A549 treated with AZD9567 at 1 μM for 4 hours (cell line): ENCODE measurements around the gene RPL22. TPM values are rescaled to one million over a fixed set of nuclear protein-coding genes. Genes with fewer than 3 reads are reported as not detected.

ENCODE experiments used
- total RNA-seq: library from RNA; stranded (reverse); fragments of 200-300 nt; extraction: Qiagen RNA extraction; gene quantifications from 5 replicates; pipeline ENCODE4 v1.2.3, GENCODE V29; 2022; ENCODE audit not compliant: insufficient read depth

Gene RPL22
- total RNA-seq, result 370 to 459 TPM (median 452 TPM) in 5 replicates

DNA sequence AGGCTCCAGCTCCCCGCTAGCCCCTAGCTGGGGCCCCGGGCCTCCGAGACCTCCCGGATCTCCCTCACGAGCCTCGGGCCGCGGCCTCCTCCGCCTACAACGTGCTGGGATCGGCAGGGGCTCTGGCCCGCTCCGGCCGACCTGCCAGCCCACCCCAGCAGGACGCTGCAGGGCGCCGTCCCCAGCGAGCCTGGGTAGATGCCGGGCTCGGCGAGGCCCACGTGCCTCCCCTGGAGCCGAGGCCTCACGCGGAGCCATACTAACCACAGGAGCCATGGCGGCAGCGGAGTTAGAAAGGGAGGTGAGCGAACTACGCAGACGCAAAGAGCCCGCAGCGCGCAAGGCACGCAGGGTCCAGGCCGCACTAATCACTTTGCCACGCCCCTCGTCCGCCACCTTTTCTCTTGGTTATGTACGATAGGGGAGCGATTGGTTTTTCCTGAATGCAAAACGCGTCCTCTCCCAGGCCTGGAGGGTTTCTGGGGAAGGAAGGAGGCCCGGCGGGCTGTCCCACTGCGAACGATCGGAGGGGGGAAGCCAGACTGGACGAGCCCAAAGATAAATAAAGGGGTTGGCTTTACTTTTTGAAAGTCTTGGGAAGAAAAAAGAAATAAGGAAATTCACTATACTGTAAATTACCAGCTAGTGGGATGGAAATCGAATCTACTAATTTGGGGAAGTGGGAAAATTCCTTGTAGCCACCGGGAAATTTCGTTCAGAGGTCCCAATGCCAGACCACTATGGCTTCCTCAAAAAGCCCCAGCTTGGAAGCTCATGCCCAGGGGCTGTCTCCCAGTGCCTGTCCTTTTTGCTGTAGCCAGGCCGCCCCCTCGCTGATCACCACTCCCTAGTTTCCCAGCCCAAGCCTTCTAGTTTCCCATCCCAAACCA is at the start of gene RPL22:
TSS of gene RPL22 (minus strand) at position 298 of the 890 bp plus-strand sequence. CDS start at position 276, 22 bp downstream.

DNA sequence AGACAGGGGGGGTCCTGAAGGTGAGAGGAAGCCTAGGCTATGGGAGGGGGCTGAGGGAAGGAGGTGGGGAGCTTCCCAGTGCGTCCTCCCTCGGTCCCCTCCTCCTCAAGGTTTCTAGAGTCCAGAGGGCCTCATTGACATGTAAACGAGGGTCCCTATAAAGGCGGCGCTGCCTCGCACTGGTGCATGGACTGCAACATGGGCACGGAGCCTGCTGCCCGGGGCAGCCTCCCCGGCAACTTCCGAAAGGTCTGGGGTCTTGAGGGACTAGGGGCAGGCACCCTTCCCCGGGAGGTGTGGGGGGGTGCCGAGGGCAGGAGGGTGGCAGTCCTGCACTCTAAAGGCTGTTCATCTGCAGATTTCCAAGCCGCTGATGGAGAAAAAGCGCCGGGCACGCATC is 44.6 kb upstream of the RPL22 start, which contains the start of gene HES3:
TSS of gene HES3 (plus strand) at position 187 of the 400 bp plus-strand sequence. CDS start at position 374, 187 bp downstream.

DNA sequence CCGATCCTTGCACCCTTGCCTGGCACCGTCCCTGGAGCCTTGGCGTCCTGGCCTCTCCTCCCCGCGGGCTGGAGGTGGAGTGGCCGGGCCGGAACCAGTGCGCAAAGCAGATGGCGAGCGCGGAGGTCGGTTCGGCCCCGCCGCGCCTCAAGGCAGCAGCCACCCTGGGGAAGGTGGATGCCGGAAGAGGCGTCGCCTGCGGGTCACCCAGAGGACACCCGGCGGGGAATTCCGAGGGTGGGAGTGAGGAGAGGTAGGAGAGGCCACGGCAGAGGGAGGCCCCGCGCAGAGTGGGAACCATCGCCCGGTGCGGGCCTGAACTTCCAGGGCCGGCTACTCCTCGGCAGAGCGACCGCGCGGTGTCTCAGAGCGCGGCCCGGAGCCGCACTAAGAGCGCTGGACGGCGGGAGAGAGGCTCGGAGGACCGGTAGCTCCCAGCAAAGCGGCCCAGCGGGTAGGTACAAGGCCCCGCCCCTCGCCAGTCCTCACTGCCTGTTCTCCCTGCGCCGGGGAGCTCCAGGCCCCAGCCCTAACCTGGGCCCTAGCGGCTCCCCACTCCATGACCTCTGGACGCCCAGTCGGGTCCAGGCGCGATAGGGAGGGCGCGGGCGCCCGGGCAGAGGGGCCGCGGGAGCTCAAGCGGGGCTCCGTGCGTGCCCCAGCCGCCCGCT is 6.6 kb upstream of the RPL22 start, which contains the start of gene RNF207:
TSS of gene RNF207 (plus strand) at position 271 of the 671 bp plus-strand sequence. CDS start 417 bp downstream, outside the sequence.

DNA sequence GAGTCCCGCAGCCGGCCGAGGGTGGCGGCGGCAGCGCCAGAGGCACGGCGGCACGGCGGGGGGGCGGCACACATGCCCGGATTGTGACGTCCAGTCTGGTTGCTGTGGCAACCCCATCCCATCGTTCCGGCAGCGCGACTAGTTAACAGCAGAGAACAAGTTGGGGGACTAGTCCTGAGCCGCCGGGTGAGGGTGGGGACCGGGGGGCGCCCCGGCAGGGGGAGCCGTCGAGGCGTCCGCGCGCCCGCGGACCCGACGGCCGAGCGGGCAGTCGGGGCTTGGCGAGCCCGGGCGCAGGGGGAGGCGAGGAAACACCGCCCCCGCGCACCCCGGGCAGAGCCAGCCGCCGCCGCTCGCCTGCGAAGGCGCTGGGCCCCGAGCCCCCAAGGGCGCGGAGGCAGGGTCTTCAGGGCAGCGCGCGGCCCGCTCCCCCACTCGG is 19.1 kb downstream of the RPL22 start, which contains the start of gene CHD5:
TSS of gene CHD5 (minus strand) at position 54 of the 439 bp plus-strand sequence. CDS start 298 bp downstream, outside the sequence.

Other genes starting within 250 kb of the RPL22 start
- gene NPHP4, start 207.2 kb downstream of the RPL22 start, total RNA-seq, result 5.4 to 6.5 TPM (median 6.3 TPM) in 5 replicates
- 6.7 to 10.2 TPM (median 7.6 TPM) in 5 replicates for gene KCNAB2, start 153.7 kb downstream of the RPL22 start, total RNA-seq
- gene CHD5, start 19.3 kb downstream of the RPL22 start, total RNA-seq, result 0.45 to 1.5 TPM (median 1.0 TPM) in 5 replicates
- gene RNF207, start 6.5 kb upstream of the RPL22 start, total RNA-seq, result 12.3 to 16.4 TPM (median 16.0 TPM) in 5 replicates
- 53.7 to 58.8 TPM (median 57.7 TPM) in 5 replicates for gene ICMT, start 36.4 kb upstream of the RPL22 start, total RNA-seq
- not detected in 5 replicates for gene HES3, start 44.6 kb upstream of the RPL22 start, total RNA-seq
- 2.5 to 3.1 TPM (median 2.7 TPM) in 5 replicates for gene GPR153, start 61.5 kb upstream of the RPL22 start, total RNA-seq
- 79.6 to 101 TPM (median 90.4 TPM) in 5 replicates for gene ACOT7, start 194.2 kb upstream of the RPL22 start, total RNA-seq
- gene HES2, start 220.3 kb upstream of the RPL22 start, total RNA-seq, result 4.4 to 6.3 TPM (median 4.8 TPM) in 5 replicates
- 0.36 to 0.90 TPM (median 0.73 TPM) in 4 of 5 replicates, not detected in the other for gene ESPN, start 225.2 kb upstream of the RPL22 start, total RNA-seq